Measurements from ENCODE around the gene MAPT. TPM values are rescaled to one million over a fixed set of nuclear protein-coding genes. Genes with fewer than 3 reads are reported as not detected.

The MAPT gene
- total and polyA plus RNA-seq, 2 of the 4 experiments (the other 2 are of a cell fraction) = 0.18 to 0.19 TPM

- in situ Hi-C loops (cut with MboI; ENCODE audit: low sequenced_read_pairs) = no loop called here
- intact Hi-C loops (cut with micrococcal nuclease) = loop anchor here (5.0 kb wide), 1 partner anchor 307 kb away; no protein-coding TSS in a partner anchor
- 0% methylated on average over 2 of the region's 34 CpGs; no CpG with 5 or more reads in 1 of the 2 experiments for WGBS, 2 experiments (ENCODE audit: extremely low coverage in 2 of 2, insufficient read length in 1 of 2)
- Histone ChIP-seq H3K9ac (ENCODE audit: low read depth, low read length) (no peak overlapping the region), H3K79me1 (ENCODE audit: low read depth in 1 of 2, low read length in 2 of 2) (no peaks in the 10 kb centered on the region), H2BK120ac (ENCODE audit: low read depth, low read length) (peak overlapping the region; percentile 57; the same call in 1 of the 2 replicates), H2BK20ac (ENCODE audit: low read depth, low read length) (peak overlapping the region; percentile 17; the same call in 1 of the 2 replicates), H3K4me3 (ENCODE audit: insufficient read depth, low read depth, low read length) (no peak overlapping the region; the same call in 1 of the 2 replicates), H3K18ac (ENCODE audit: low read depth, low read length) (no peak overlapping the region), H3K14ac (replicated peaks; ENCODE audit: low read depth, low read length) (no peak overlapping the region), H3K4me1 (ENCODE audit: control insufficient read depth, insufficient read depth, low read length) (no peaks in the 10 kb centered on the region), H3K4ac (ENCODE audit: low read depth, low read length) (no peak overlapping the region), H4K20me1 (ENCODE audit: insufficient read depth, low read length) (no peaks in the 10 kb centered on the region), H3K9me1 (ENCODE audit: insufficient read depth, low read length) (no peaks in the 10 kb centered on the region), H4K91ac (ENCODE audit: insufficient read depth, low read depth, low read length) (no peak overlapping the region), H3K56ac (ENCODE audit: extremely low read depth, insufficient read depth, low read length) (no peak overlapping the region), H4K8ac (ENCODE audit: low read depth in 2 of 2, low read length in 2 of 2) (peak overlapping the region in 1 of 2 experiments; percentile 75; a peak in 1 of 4 replicates), H2AK5ac (ENCODE audit: low read depth, low read length) (no peak overlapping the region), H3K36me3 (ENCODE audit: control insufficient read depth, insufficient read depth, low read length) (no peaks in the 10 kb centered on the region), H3K23ac (ENCODE audit: low read depth, low read length) (peak overlapping the region; percentile 31; the same call in 1 of the 2 replicates), H2BK5ac (ENCODE audit: low read depth, low read length, poor library complexity, severe bottlenecking) (no peak overlapping the region), H2AFZ (replicated peaks; ENCODE audit: low read length, poor library complexity) (peak overlapping the region; percentile 80), H3K27ac (ENCODE audit: insufficient read depth, low read length) (no peak overlapping the region), H3K9me3 (ENCODE audit: control insufficient read depth, insufficient read depth, low read length) (no peaks in the 10 kb centered on the region), H4K5ac (ENCODE audit: low read depth, low read length) (no peak overlapping the region), H3K27me3 (ENCODE audit: control insufficient read depth, insufficient read depth, low read length) (peaks cover 45% of the 10 kb centered on the region), H3K4me2 (ENCODE audit: low read depth, low read length) (peak overlapping the region; percentile 69), H2BK15ac (ENCODE audit: low read depth, low read length) (no peak overlapping the region), H2AK9ac (replicated peaks; ENCODE audit: low read depth, low read length, poor library complexity) (peak overlapping the region; percentile 25)
- BruUV-seq (replicated peaks) = no TSS peak
- ATAC-seq (ENCODE audit: low read depth) (peak; percentile 99), DNase-seq (peak; percentile 49)
- dilution Hi-C loops (cut with HindIII; ENCODE audit: low sequenced_read_pairs, unreplicated experiment) = no loop called here
- ChIA-PET CTCF (interaction anchor here (0.6 to 1.3 kb wide), 4 partner anchors 15 to 63 kb away, joined by 3 to 8 read pairs (median 4); no protein-coding TSS in a partner anchor), POLR2A (ENCODE audit: unreplicated experiment) (interaction anchor here (0.6 kb wide), 1 partner anchor 28 kb away, joined by 3 read pairs; no protein-coding TSS in a partner anchor)
- TF ChIP-seq USF2 (IDR thresholded peaks at IDR 0.05; ENCODE audit: low read depth, low read length) = no peak
- TF ChIP-seq RCOR1 (IDR thresholded peaks at IDR 0.05; ENCODE audit: insufficient replicate concordance, low read length) = no peak
- TF ChIP-seq NFE2L2 (IDR thresholded peaks at IDR 0.05; ENCODE audit: low read depth, low read length) = peak; percentile 96
- TF ChIP-seq CHD1 (IDR thresholded peaks at IDR 0.05; ENCODE audit: low read depth, low read length) = no peak
- TF ChIP-seq CTCF (conservative IDR thresholded peaks at IDR 0.05; ENCODE audit: low read depth, low read length) = peak; percentile 80
- TF ChIP-seq SMC3 (IDR thresholded peaks at IDR 0.05; ENCODE audit: low read depth, low read length) = peak; percentile 35; the same call in 1 of the 2 replicates
- no peak for TF ChIP-seq RFX5 (IDR thresholded peaks at IDR 0.05; ENCODE audit: low read depth, low read length)
- TF ChIP-seq RAD21 (IDR thresholded peaks at IDR 0.05; ENCODE audit: low read length) = peak; percentile 51
- TF ChIP-seq MXI1 (IDR thresholded peaks at IDR 0.05; ENCODE audit: borderline replicate concordance, low read depth, low read length) = no peak
- TF ChIP-seq POLR2A (IDR thresholded peaks at IDR 0.05; ENCODE audit: low read depth, low read length) = no peak
- no peak for TF ChIP-seq BHLHE40 (IDR thresholded peaks at IDR 0.05; ENCODE audit: low read depth, low read length)
- peak; percentile 31; the same call in 1 of the 2 replicates for TF ChIP-seq MAZ (IDR thresholded peaks at IDR 0.05; ENCODE audit: borderline replicate concordance, low read depth, low read length)
- no peak for TF ChIP-seq ELK1 (IDR thresholded peaks at IDR 0.05; ENCODE audit: borderline replicate concordance, low read depth, low read length)
- TF ChIP-seq MAFK (IDR thresholded peaks at IDR 0.05; ENCODE audit: low read depth, low read length) = peak; percentile 63
Measured at GRCh38 chr17:45948881-45949624, 54.7 kb downstream of the MAPT start.

All from IMR-90 (cell line).